Mucosa of descending colon (tissue), 3 donors: Measurements from ENCODE around the gene ZNF385B. TPM values are rescaled to one million over a fixed set of nuclear protein-coding genes. Genes with fewer than 3 reads are reported as not detected.

Experiments used
- ATAC-seq: fragments of 200-7000 bp; cut with Tn5 transposase; one replicate; pipeline ENCODE4 v1.9.1; 2020; ENCODE audit warnings: mild to moderate bottlenecking, moderate library complexity
- DNase-seq, 3 donors: peaks; one replicate each; pipeline ENCODE4 v3.0.0-alpha.2; 2020
- H3K36me3 ChIP-seq: fragments of 200-600 bp; one replicate; pipeline ENCODE4 v1.8.0; 2021; ENCODE audit warnings: low read depth, mild to moderate bottlenecking
- H3K4me1 ChIP-seq: fragments of 200-600 bp; one replicate; pipeline ENCODE4 v1.8.0; 2021; ENCODE audit warnings: low read depth, mild to moderate bottlenecking
- H3K4me3 ChIP-seq: fragments of 200-600 bp; one replicate; pipeline ENCODE4 v1.8.0; 2021; ENCODE audit warnings: mild to moderate bottlenecking
- H3K9me3 ChIP-seq: fragments of 200-600 bp; one replicate; pipeline ENCODE4 v1.8.0; 2021; ENCODE audit warnings: mild to moderate bottlenecking
- CTCF ChIP-seq: fragments of 200-600 bp; IDR thresholded peaks from one replicate; pipeline ENCODE4 v1.8.0; 2022; ENCODE audit warnings: antibody characterized with exemption, mild to moderate bottlenecking
- intact Hi-C, 2 donors: fragments of 100-400 bp; cut with DNase I in 1 of 2; cut with micrococcal nuclease in 1 of 2; formaldehyde crosslinking; loops; one replicate each; pipeline versions ENCODE4 v1.11.0 to v1.11.1; 2022; cut with DNase I, micrococcal nuclease
- total RNA-seq, 3 donors: library from RNA; stranded (reverse); fragmentation: NEBNext Ultra II Directional in 2 of 3; extraction: Animal tissue kit (Norgen Biotek cat#: 25700) in 2 of 3; gene quantifications; one replicate each; pipeline versions ENCODE4 v1.2.1 to v1.2.4, GENCODE V29; 2021 to 2023
- donor health status: DM: no; HTN: no; CAD: no; lungs with moderate emphysema.
- donor health status: DM: no; HTN: no; CAD: no.
- donor health status: DM: no; HTN: yes; CAD: no.

Gene ZNF385B
- total RNA-seq, 3 donors from 2014 or later, result 1.2 to 2.2 (median 1.6) TPM

DNA sequence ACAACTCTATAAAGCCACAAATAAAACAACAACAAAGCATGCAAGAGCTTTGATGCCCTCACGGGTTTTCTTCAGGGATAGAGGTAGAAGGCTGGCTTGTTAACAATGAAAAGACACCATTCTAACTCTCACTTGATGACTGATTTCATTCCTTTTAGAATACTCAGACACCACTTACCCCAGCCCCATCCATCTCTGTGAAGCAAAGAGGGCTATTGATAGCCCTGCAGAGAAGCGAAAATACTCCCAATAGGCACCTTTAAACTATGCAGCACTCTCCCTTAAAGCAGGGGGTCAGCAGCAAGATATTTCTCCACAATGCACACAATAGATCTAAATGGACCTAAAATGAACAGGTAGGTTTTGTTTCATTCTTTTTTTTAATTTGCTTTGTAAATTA is 35.1 kb downstream of the ZNF385B start:
- DNase-seq (no peak), ATAC-seq (no peak)
- intact Hi-C loops, result no loop called here
- no peak overlapping the region for H3K4me3 ChIP-seq
- H3K4me1 ChIP-seq, result no peaks in the 10 kb centered on the region
- no peaks in the 10 kb centered on the region for H3K9me3 ChIP-seq
- H3K36me3 ChIP-seq, result no peaks in the 10 kb centered on the region
- no peak for TF ChIP-seq CTCF

- TF ChIP-seq CTCF, result no peak
- Histone ChIP-seq H3K4me3 (no peak overlapping the region), H3K9me3 (no peaks in the 10 kb centered on the region), H3K4me1 (no peaks in the 10 kb centered on the region), H3K36me3 (no peaks in the 10 kb centered on the region)
- DNase-seq, result no peak
- intact Hi-C loops, result no loop called here
- ATAC-seq, result no peak
Measured at GRCh38 chr2:179825494-179825893, 35.9 kb downstream of the ZNF385B start.

DNA sequence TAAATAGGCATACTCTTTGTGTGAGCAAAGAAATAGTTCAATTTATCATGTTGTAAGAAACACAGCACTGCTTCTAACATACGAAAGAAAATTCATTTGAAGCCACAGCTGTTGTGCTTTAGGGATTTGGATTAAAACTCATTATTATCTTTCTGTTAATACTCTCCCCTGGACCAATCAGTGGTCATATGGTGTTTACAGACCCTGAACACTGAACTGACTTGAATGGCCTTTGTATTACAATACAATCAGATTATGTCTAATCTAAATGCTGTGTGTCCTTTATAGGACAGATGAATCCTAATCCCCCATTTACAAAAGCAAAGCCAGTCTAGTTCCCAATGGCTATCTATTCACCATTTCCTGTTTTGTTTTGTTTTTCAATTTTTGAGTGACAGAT is 36.5 kb downstream of the ZNF385B start:
- no peaks in the 10 kb centered on the region for H3K4me1 ChIP-seq
- no peak for DNase-seq
- no peaks in the 10 kb centered on the region for H3K36me3 ChIP-seq
- no peak for ATAC-seq
- no peaks in the 10 kb centered on the region for H3K9me3 ChIP-seq
- intact Hi-C loops, result no loop called here
- no peak overlapping the region for H3K4me3 ChIP-seq
- no peak for TF ChIP-seq CTCF

GRCh38 chr2:179822540-179822939 is 38.9 kb downstream of the ZNF385B start:
- DNase-seq (no peak), ATAC-seq (no peak)
- H3K4me3 ChIP-seq, result no peak overlapping the region
- H3K36me3 ChIP-seq, result no peaks in the 10 kb centered on the region
- TF ChIP-seq CTCF, result no peak
- H3K9me3 ChIP-seq, result no peaks in the 10 kb centered on the region
- intact Hi-C loops, result no loop called here
- H3K4me1 ChIP-seq, result no peaks in the 10 kb centered on the region

DNA sequence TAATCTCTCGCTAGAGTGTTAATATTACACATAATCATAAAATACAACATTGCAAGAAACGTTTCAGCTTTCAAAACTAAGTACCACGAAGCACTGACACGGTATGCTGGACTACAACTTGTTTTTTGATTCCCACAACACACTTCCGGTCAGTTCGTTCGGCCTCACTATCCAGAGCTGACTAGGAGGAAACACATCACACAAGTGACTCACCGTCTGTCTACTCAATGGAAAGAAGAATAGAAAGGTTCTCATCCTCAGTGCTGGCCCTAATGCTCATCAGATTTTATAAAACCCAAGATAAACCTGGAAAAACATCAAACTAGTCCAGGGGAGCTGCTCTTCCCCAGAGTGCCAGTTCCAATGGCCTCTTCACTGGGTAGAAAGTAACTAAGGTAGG is 42.9 kb downstream of the ZNF385B start:
- no peak for TF ChIP-seq CTCF
- Histone ChIP-seq H3K4me1 (no peaks in the 10 kb centered on the region), H3K36me3 (no peaks in the 10 kb centered on the region), H3K4me3 (no peak overlapping the region), H3K9me3 (no peaks in the 10 kb centered on the region)
- intact Hi-C loops, result no loop called here
- ATAC-seq (no peak), DNase-seq (no peak)

DNA sequence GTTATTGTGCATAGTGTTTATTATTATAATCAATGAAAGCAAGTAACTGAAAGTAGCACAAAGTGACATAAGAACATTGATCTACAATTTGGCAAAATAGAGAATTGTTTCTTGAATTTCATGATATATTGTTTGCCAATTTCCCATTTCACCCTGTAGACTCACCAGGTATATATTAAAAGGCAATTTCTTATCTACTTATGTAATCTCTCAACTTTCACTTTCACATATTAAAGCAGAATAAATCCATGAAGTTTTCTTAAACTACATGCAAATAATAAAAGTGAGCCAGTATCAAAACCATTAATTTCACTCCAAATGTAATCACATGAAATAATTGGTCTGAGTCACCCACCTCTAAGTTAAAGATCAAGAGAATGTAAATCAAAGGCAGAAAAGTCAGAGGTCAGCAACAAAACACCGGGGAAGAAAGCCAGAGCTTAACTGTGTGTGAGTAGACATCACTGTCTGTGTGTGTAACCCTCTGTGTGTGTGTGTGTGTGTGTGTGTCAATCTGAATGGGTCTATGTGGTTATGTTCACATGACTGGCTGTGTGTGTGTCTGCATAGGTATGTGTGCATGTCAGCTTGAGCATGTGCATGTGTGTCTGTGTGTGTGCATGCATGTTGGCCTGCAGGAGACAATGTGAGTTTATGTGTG is 44.1 kb downstream of the ZNF385B start:
- no peak overlapping the region for H3K4me3 ChIP-seq
- DNase-seq (no peak), ATAC-seq (no peak)
- no peaks in the 10 kb centered on the region for H3K36me3 ChIP-seq
- no peaks in the 10 kb centered on the region for H3K4me1 ChIP-seq
- no peak for TF ChIP-seq CTCF
- H3K9me3 ChIP-seq, result no peaks in the 10 kb centered on the region
- intact Hi-C loops, result no loop called here
